Suprapubic skin (tissue), 4 donors: ENCODE results near the gene ZDHHC12.

Experiments
- EP300 ChIP-seq: sonication (generic); formaldehyde crosslinking; IDR thresholded peaks from one replicate; pipeline ENCODE4 v1.6.1; 2017; ENCODE audit warnings: antibody characterized with exemption
- POLR2A ChIP-seq, 2 donors: fragments of 450-650 bp; IDR thresholded peaks; one replicate each; pipeline ENCODE4 v1.6.1; 2017; ENCODE audit warnings: antibody characterized with exemption in 2 of 2, mild to moderate bottlenecking in 2 of 2, moderate library complexity in 2 of 2
- POLR2AphosphoS5 ChIP-seq, 3 donors: sonication (generic); formaldehyde crosslinking; IDR thresholded peaks; one replicate each; pipeline ENCODE4 v1.6.1; 2017; ENCODE audit warnings: antibody characterized with exemption in 3 of 3
- TF ChIP-seq, protein P1 (sequence below), 2 donors: fragments of 200-600 bp in 1 of 2; fragments of 450-650 bp in 1 of 2; sonication (generic) in 1 of 2; IDR thresholded peaks; one replicate each; pipeline ENCODE4 v1.5.1; 2016 to 2019; ENCODE audit warnings: antibody characterized with exemption in 2 of 2, mild to moderate bottlenecking in 1 of 2, moderate library complexity in 1 of 2

DNA sequence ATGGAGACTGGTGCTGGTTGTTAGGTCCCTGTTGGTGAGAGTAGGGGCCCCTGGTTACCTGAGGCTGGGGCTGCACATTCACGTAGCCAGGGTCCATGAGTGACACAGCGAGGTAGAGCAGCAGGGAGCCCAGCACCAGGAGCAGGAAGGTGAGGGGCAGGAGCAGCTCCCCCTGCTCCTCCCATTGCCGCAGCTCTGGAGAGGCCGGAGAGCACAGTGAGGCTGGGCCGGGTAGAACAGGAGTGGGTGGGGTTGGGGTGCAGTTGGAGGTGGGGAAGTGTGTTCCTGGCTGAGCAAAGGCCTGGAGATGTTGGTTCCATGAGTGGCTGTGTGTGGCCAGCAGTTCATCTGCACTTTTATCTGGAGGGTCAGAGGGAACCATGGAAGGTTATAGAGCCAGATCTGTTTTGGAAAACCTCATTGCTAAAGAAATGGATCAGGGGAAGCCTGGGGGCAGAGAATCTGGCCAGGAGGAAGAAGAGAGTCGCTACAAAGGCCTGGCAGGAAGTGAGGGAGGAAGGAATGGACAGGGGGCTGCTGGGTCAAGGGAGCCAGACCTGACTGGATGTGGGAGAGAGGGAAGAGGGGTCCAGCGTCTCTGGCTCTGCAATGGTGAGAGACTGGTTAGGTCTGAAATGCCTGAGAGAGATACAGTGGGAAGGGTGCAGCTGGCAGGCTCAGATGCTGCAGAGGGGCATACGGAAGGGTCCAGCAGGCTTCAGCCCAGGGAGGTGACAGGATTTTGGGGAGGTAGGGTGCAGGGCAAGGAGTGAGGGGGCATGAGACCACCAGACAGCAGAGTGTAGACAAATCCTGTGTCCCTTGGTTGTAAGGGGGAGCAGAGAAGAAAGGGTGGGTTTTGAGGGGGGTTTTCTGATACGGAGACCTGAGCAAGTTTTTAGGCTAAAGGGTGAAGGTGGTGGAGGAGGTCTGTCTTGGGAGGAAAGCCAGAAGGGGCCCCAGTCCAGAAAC is 1.3 kb downstream of the ZDHHC12 start:
- no peak for TF ChIP-seq POLR2AphosphoS5 (IDR thresholded peaks at IDR 0.05)
- TF ChIP-seq, protein P1, sequence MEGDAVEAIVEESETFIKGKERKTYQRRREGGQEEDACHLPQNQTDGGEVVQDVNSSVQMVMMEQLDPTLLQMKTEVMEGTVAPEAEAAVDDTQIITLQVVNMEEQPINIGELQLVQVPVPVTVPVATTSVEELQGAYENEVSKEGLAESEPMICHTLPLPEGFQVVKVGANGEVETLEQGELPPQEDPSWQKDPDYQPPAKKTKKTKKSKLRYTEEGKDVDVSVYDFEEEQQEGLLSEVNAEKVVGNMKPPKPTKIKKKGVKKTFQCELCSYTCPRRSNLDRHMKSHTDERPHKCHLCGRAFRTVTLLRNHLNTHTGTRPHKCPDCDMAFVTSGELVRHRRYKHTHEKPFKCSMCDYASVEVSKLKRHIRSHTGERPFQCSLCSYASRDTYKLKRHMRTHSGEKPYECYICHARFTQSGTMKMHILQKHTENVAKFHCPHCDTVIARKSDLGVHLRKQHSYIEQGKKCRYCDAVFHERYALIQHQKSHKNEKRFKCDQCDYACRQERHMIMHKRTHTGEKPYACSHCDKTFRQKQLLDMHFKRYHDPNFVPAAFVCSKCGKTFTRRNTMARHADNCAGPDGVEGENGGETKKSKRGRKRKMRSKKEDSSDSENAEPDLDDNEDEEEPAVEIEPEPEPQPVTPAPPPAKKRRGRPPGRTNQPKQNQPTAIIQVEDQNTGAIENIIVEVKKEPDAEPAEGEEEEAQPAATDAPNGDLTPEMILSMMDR (IDR thresholded peaks at IDR 0.05): no peak
- TF ChIP-seq POLR2A (IDR thresholded peaks at IDR 0.05): no peak
- TF ChIP-seq EP300: no peak
